GM21786 (cell line): ENCODE measurements around the gene PRKACA.

Source experiments
- ATAC-seq: cut with Tn5 transposase; IDR thresholded peaks from one replicate; pipeline ENCODE4 v1.9.1; 2021; ENCODE audit not compliant: unreplicated experiment

The PRKACA gene

DNA sequence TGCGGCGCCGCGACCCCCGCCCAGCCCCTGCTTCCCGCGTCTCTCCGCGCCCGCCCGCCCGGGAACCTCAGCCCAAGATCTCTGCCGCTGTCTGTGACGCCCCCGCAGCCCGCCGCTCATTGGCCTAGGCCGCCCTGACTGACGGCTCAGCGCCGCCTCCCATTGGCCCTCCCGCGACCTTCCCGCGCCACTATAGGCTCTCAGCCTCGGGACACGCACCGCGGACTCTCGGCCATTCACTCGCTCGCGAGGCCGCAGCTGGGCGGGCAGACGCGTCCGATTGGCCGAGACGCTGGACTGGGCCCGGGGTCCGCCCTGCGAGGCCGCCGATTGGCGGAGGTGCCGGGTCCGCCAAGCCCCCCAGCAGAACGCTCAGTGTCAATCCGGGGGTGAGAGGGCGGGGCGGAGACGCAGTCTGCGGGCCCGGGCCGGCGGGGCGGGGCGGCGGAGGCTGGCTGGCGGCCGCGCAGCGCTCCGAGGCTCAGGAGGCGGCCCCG, at the start of gene PRKACA:
PRKACA (minus strand) TSS at position 95 of the 497 bp plus-strand sequence. CDS start 215 bp downstream, outside the sequence.
- peak; percentile 89 for ATAC-seq

DNA sequence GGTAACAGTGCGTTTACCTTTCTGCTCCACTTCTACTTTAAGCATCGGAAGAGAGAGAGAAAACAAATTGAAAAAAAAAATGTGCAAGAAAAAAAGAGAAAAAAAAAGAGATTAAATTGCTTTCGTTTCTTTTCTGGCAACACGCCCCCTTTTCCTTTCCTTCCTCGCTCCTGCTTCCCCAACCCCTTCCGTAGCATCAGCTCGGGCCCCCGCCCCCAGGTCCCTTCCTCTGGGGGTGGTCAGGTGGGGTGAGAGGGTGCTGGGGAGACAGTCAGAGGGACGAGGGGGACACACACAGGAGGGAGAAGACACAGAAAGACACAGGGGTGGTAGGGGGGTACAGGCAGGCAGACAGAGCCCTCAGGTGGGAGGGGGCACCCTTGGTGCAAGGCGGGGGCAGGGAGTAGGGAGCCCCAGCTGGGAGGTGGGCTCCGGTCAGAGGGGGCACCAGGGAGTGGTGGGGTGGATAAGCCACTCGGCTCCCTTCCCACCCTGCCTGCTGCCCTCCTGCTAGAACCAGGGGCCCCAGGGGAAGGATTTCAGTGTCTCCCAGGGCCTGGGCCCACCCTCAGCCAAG, 49.5 kb upstream of the PRKACA start:
- no peak for ATAC-seq

- no peak for ATAC-seq
These were observed 48.6 kb upstream of the PRKACA start for GRCh38 chr19:14165990-14166830.

GRCh38 chr19:14164724-14165493, 47.3 kb upstream of the PRKACA start:
- ATAC-seq = no peak

DNA sequence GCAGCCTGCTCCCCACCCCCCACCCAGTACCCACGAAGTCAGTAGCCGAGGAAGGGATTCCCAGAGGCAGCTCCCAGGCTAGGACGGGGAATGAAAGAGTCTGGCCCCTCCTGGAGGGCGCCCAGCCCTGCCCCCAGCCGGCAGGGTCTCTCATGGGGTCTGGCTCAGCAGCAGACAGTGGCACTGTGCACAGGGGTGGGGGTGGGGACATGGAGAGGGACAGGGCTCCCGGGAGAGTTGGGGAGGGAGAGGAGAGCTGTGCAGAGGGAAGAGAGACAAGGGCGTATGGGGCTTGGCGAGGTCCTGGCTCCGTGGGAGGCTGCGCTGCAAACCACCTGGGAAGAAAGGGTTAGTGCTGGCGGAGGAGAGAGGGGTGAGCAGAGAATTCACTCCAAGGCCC, 46.5 kb upstream of the PRKACA start:
- ATAC-seq = no peak

DNA sequence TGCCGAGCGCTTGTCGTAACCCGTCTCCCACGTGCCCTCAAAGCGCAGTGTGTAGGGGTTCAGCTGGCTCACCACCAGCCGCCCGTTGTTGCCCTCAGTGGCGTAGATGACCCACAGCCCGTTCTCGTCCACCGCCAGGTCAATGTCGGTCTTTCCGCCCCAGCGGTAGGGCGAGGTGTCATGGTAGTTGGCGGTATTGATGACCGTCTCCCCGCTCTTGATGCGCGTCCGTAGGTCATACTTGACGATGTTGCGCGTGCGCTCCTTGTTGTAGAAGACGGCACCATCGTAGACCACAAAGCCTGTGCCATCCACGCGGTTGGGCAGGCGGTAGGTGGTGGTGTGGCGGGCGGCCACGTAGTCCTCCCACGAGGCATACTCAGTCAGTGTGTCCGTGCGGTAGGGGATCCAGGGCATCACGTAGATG, 45.3 kb upstream of the PRKACA start:
- ATAC-seq = no peak

- ATAC-seq = no peak
These were observed 43.7 kb upstream of the PRKACA start for GRCh38 chr19:14161305-14161704.

DNA sequence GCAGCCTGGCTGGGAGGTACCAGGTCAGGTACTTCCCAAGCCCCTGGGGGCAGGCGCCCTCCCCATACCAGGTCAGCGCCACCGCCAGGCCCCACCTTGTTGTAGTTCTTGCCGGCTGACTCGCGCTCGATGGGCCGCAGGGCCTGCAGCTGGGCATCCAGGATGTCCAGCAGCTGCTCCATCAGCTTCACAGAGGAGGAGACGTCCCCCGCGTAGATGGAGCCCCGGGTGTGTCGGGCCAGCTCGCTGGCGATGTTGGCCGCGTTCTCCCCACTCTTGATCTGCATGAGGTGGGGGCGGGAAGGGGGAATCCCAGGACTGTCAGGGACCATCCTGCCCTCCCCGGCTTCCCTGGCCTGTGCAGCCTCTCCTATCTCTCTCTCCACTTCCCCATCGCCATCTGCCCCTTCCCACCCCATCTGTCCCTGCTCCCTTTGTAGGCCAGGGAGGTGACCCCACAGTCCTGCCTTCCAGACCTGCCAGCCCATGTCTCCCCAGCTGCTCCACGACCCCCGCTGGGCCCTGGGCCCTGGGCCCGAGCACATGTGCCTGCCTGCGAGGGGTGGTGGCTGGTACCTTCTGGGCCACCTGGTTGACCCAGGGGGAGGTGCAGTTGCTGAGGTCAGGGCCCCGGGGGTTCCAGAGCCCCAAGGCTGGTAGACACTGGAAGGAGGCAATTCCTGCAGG, 42.6 kb upstream of the PRKACA start:
- no peak for ATAC-seq

GRCh38 chr19:14159059-14159458, 41.5 kb upstream of the PRKACA start:
- no peak for ATAC-seq

DNA sequence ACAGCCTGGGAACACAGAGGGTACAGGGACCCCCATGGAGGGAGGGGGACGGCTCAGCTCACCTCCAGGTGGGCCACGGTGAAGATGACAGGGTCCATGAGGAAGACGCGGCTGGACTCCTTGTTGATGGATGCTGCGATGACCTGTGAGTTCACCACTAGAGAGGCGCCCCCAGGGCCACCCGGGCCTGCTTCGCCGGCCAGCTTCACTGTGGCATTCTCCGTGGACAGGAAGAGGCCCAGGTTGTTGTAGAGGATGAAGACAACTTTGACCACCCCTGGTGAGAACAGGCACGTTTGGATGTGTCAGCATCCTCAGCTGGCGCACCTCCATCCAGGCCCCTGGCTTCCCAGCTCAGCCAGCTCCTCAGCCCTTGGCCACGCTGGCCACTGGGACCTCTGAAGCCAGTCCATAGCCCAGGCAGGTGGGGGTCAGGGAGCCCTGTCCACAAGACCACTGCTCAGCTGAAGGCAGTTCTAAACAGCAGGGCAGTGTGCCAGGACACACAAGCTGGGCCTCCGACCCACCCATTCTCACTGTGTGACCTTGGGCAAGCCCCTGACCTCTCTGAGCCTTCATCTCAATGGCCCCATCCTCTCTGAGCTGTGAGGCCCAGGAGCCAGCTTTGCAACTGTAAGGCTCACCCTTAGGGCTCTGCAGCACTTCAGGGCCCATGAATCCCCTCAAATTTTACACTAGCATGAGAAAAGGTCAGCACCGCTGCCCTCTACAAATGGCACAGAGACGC, 40.9 kb upstream of the PRKACA start:
- no peak for ATAC-seq

DNA sequence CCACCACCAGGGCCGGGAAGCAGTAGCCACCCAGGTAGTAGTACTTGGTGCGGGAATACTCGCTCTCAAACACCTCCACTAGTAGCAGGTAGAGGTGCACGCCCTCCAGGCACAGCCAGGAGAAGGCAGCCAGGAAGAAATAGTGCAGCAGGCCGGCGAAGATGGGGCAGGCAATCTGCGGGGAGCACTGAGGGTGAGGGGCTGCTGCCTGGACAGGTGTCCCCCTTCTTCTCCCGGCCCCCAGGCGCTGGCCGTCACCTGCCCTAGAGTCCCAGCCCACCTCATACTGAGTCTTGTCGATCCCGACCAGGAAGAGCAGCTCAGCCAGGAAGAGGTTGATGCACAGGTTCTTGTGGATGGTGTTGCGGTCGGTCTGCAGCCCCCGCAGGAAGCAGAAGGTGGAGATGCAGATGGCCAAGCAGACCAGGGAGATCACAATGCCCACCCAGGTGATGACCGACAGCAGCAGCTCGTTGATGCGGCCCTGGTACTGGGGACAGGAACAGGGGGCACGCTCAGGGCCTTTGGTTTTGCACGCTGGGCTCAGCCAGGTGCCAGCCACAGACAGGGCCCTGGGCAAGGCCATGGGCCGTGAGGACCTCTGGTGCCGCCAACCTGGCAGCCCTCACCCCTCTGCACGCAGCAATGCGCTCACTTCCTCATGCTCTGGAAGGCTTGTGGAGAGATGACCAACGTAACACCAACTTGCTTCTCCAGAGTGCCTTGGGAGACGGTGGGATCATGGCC, 39.6 kb upstream of the PRKACA start:
- ATAC-seq = no peak

- ATAC-seq = no peak
These were observed 38.6 kb upstream of the PRKACA start for GRCh38 chr19:14156122-14156521.

DNA sequence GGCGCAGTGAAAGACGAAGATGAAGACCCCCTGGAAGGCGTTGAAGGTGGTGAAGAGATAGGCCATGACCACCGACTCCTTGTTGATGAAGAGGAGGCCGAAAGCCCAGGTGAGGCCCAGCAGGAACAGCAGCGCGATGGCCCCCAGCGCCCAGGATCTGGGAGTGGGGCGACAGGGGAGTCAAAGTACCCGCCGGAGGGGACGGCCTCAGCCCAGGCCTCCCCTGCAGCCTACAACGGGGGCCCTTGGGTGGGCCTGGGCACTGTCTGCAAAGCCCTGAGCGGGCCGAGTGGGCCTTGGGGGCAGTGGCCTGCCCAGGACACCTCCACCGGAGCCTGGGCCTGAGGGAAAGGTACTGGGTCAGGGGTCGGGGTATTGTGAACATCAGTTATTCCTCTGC, 37.8 kb upstream of the PRKACA start:
- no peak for ATAC-seq

GRCh38 chr19:14152713-14153112, 35.2 kb upstream of the PRKACA start:
- no peak for ATAC-seq

DNA sequence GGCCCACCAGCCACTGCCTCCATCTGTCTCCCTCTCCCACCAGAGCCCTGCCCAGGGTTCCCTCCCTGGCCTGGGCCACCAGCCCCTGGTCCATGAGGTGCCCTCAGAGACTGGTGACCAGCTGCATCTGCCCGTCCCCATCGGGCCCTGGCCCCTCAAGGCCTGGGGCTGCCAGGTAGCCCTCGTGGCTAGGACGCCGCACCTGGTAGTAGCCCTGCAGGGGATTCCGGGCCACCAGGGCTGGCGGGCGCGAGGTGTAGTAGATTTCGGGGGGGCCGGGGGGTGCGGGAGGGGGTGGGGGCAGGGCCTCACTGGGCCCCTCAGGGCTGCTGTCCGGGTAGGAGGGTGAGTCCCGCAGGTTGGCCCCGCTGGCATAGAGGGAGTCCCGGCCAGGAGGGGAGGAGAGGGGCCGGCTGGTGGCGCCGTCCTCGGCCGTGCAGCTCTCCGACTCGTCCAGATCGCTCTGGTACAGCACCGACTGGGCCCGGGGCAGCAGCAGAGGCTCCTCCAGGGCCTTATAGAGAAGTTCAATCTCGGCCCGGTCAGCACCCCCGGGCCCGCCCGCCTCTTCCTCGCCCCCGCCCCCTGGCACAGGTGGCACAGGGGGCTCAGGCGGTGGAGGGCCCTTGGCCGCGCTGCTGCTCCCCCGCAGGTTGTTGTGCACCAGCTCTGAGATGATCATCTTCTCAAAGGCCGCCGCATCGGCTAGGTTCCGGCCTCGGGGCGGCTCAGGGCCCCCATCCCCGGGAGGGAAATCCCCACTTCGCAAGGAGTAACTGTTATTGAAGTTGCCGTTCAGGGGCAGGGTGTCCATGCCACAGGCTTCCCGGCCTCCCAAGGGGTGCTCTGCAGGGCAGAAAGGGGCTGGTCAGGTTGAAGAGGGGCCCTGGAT, 33.5 kb upstream of the PRKACA start:
- no peak for ATAC-seq

- no peak for ATAC-seq
These were observed 32.6 kb upstream of the PRKACA start for GRCh38 chr19:14150041-14150769.

DNA sequence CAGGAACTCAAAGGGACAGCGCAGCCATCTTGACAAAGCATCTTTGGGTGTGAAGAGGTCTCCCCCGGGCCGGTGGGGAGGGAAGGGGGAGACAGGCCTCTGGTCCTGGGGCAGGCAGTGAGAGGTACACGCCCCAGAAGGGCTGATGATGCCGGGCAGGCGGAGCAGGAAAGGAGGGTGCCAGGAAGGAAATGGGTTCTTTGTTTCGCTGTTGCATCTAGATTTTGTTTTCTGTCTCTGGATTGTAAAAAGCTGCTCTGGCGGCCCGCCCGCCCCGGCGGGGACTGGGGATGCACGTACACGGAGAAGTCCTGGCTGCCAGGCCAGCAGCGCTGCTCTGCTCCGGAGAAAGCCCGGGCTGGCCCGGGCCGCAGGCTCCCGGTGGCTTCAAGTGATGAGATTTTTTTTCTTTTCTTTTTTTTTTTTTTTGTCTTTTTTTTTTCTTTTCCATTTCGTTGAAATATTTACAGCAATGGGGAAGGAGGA, 32.0 kb upstream of the PRKACA start:
- ATAC-seq = no peak
